Activated CD4-positive, alpha-beta T cell treated with anti-CD3 and anti-CD28 coated beads, Interleukin-2, amount 10 ng/mL, durations not matched to agents 24 days and 14 days (primary cell): Measurements from ENCODE around the gene CELSR1. TPM values are rescaled to one million over a fixed set of nuclear protein-coding genes. Genes with fewer than 3 reads are reported as not detected.

ENCODE experiments used
- DNase-seq: peaks from one replicate; pipeline ENCODE4 v3.0.0; 2022
- H3K27ac Mint-ChIP-seq: one replicate; pipeline ENCODE4 v1.8.0; 2022; ENCODE audit warnings: mild to moderate bottlenecking, mixed read lengths
- H3K27me3 Mint-ChIP-seq: one replicate; pipeline ENCODE4 v1.8.0; 2022; ENCODE audit warnings: mixed read lengths
- H3K36me3 Mint-ChIP-seq: one replicate; pipeline ENCODE4 v1.8.0; 2022; ENCODE audit warnings: low read depth, mild to moderate bottlenecking, mixed read lengths
- H3K4me1 Mint-ChIP-seq: one replicate; pipeline ENCODE4 v1.8.0; 2021; ENCODE audit warnings: mixed read lengths
- H3K4me3 Mint-ChIP-seq: one replicate; pipeline ENCODE4 v1.8.0; 2022; ENCODE audit warnings: mild to moderate bottlenecking, moderate library complexity, mixed read lengths
- H3K9me3 Mint-ChIP-seq: one replicate; pipeline ENCODE4 v1.8.0; 2021; ENCODE audit warnings: mixed read lengths
- intact Hi-C: fragments of 100-400 bp; cut with micrococcal nuclease; formaldehyde crosslinking; loops from one replicate; pipeline ENCODE4 v1.15.1; 2023
- total RNA-seq: library from RNA; stranded (reverse); gene quantifications from 2 replicates; pipeline ENCODE4 v1.2.3, GENCODE V29; 2022

The CELSR1 gene
- total RNA-seq, 1 donor from 2014 or later: 0.37 TPM

GRCh38 chr22:46392137-46392844 lies 145.1 kb downstream of the CELSR1 start:
- Mint-ChIP-seq H3K9me3 (no peaks in the 10 kb centered on the region), H3K27ac (no peak overlapping the region), H3K27me3 (no peaks in the 10 kb centered on the region), H3K36me3 (no peaks in the 10 kb centered on the region), H3K4me1 (peaks cover 2% of the 10 kb centered on the region), H3K4me3 (no peak overlapping the region)
- no peak for DNase-seq
- intact Hi-C loops: no loop called here

DNA sequence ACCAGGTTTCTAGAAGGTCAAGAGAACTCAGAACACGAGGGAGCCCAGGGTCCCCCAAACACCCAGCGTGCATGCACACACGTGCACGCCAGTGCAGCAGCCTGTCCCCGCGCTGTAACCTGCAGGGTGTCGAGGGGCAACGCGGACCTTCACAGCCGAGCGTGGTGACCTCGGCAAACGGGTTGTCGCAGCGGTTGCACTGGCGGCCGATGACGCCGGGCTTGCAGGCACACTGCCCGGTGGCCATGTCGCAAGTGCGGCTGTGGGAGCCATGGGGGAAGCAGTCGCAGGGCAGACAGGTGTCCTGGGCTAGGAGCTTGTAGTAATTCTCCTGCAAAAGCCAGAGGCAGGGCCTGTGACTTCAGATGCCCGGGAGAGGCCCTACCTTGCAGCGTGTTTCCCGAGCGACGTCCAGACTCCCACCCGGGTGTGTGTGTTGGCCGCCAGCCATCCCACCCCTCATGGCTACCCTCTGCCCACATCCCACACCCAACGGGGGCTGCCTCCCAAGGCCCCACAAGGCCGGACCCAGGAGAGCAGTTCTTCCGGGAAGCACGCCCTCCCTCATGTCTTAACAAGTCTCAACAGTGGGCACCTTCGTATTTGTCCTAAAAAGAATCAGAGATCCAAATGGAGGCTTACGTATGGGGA lies 145.8 kb downstream of the CELSR1 start:
- Mint-ChIP-seq H3K4me1 (peaks cover 2% of the 10 kb centered on the region), H3K36me3 (no peaks in the 10 kb centered on the region), H3K27me3 (no peaks in the 10 kb centered on the region), H3K4me3 (no peak overlapping the region), H3K27ac (no peak overlapping the region), H3K9me3 (no peaks in the 10 kb centered on the region)
- intact Hi-C loops: no loop called here
- DNase-seq: no peak

DNA sequence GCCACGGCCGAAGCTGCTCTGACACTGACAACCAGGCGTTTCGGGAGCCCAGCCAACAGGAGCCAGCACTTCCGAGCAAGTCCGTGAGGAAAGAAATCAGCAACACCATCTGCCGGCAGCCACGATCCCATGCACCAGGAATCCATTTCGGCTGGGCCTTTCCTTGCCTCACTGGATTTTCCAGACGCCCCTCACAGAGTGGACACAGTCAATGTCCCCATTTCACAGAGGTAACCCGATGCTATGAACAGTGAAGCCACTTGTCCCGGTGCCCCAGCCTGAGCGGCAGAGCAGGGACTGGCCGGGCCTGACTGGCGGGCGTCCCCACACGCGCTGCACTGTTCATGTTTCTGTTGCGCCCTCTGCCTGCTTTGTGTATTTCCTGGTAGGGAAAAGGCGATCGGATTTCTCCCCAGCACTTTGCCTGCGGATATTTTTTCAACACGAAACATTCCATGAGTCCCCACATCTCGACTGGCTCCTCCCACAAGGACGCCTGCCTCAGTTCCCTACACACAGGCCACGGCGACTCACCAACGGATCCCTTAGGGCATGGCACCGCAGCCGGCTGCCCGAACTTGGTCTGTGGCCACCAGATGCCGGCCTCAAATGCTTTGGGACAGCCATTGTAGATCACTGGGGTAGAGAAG lies 146.6 kb downstream of the CELSR1 start:
- H3K4me1 Mint-ChIP-seq: peaks cover 2% of the 10 kb centered on the region
- intact Hi-C loops: no loop called here
- DNase-seq: no peak
- H3K27me3 Mint-ChIP-seq: no peaks in the 10 kb centered on the region
- H3K4me3 Mint-ChIP-seq: no peak overlapping the region
- no peaks in the 10 kb centered on the region for H3K36me3 Mint-ChIP-seq
- H3K9me3 Mint-ChIP-seq: no peaks in the 10 kb centered on the region
- no peak overlapping the region for H3K27ac Mint-ChIP-seq

DNA sequence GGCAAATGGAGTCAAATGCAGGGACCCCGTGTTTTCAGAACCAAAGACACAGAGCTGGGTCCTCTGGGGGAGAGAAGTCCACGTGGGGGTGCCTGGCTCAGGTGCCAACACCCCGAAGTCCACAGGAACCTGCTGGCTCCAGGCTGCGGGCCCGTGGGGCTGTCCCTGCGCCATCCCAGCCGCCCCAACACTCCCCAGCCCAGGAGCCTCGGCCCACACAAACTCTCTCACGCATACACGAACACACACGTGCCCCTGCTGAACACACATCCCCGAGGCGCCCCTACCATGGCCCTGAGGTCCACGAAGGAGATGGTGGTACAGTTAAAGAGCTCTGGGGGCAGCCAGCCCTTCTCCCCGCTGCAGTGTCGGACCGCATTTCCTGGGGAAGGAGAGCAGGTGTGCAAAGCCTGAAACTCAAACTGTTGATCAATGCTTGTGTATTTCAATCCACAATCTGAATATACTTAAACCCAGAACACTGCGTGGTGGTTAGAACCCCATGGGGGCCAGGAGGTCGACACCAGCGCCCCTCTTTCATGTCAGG lies 147.2 kb downstream of the CELSR1 start:
- Mint-ChIP-seq H3K4me3 (no peak overlapping the region), H3K27me3 (no peaks in the 10 kb centered on the region), H3K9me3 (no peaks in the 10 kb centered on the region), H3K36me3 (no peaks in the 10 kb centered on the region), H3K27ac (no peak overlapping the region), H3K4me1 (peaks cover 2% of the 10 kb centered on the region)
- DNase-seq: no peak
- intact Hi-C loops: no loop called here

DNA sequence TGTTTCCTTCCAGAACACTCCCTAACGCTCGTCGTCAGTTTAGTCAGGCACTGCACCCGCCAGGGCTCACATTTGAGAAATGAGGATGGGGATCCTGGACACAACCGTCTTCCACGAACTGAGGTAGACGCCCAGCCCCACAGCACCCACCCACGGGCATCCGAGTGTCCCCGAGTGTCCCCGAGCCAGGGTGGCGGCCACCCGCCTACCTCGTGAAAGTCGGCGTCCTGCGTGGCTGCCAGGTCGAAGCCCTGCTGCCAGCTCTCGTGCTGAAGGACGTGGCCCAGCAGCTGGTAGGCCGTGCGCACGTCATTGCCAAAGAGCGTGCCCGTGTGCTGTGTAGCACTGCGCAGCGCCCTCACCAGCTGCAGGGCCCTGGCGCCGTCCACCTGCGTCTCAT lies 148.3 kb downstream of the CELSR1 start:
- peaks cover 2% of the 10 kb centered on the region for H3K4me1 Mint-ChIP-seq
- H3K4me3 Mint-ChIP-seq: no peak overlapping the region
- no peaks in the 10 kb centered on the region for H3K9me3 Mint-ChIP-seq
- no peaks in the 10 kb centered on the region for H3K36me3 Mint-ChIP-seq
- no peak for DNase-seq
- no peak overlapping the region for H3K27ac Mint-ChIP-seq
- intact Hi-C loops: no loop called here
- H3K27me3 Mint-ChIP-seq: no peaks in the 10 kb centered on the region

- no peaks in the 10 kb centered on the region for H3K4me1 Mint-ChIP-seq
- DNase-seq: no peak
- intact Hi-C loops: no loop called here
- no peaks in the 10 kb centered on the region for H3K27me3 Mint-ChIP-seq
- no peak overlapping the region for H3K27ac Mint-ChIP-seq
- no peaks in the 10 kb centered on the region for H3K9me3 Mint-ChIP-seq
- no peaks in the 10 kb centered on the region for H3K36me3 Mint-ChIP-seq
- H3K4me3 Mint-ChIP-seq: no peak overlapping the region
Measured at GRCh38 chr22:46388647-46389046, 148.8 kb downstream of the CELSR1 start.

GRCh38 chr22:46387748-46388147 lies 149.7 kb downstream of the CELSR1 start:
- Mint-ChIP-seq H3K4me1 (no peaks in the 10 kb centered on the region), H3K4me3 (no peak overlapping the region), H3K27ac (no peak overlapping the region), H3K36me3 (no peaks in the 10 kb centered on the region), H3K27me3 (no peaks in the 10 kb centered on the region), H3K9me3 (no peaks in the 10 kb centered on the region)
- intact Hi-C loops: no loop called here
- DNase-seq: no peak

DNA sequence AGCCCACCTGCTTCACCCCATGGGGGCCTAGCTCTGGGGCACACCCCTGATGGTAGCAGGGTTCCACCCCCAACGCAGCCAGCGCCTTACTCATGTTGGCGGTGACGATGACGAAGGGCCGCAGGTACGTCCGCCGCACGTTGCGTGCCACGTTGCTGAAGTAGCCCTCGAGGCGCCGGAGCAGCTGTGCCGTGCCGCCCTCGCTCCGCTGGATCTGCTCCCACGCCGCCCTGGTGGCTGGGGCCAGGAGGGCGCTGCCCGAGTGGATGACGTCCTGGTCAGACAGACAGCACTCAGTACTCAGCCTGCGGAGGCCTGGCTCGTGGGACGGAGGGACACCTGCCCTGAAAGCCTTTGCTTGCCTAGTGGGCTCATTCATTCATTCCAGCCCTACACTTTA lies 151.1 kb downstream of the CELSR1 start:
- Mint-ChIP-seq H3K9me3 (no peaks in the 10 kb centered on the region), H3K27ac (no peak overlapping the region), H3K4me1 (no peaks in the 10 kb centered on the region)

DNA sequence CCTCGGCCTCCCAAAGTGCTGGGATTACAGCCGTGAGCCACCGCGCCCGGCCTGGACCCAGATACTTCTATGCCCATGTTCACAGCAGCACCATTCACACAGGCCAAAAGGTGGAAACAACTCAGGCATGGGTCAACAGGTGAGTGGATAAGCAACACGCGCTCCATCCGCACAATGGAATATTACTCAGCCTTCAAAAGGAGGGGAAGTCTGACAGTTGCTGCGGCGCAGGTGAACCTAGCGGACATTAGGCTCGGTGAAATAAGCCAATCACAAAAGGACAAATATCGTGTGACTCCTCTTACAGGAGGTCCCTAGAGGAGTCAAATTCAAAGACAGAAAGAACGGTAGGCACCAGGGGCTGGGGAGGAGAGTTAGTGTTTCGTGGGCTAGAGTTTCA lies 154.9 kb downstream of the CELSR1 start:
- Mint-ChIP-seq H3K27me3 (no peaks in the 10 kb centered on the region), H3K36me3 (no peaks in the 10 kb centered on the region), H3K9me3 (no peaks in the 10 kb centered on the region), H3K4me3 (no peak overlapping the region), H3K4me1 (no peaks in the 10 kb centered on the region), H3K27ac (no peak overlapping the region)
- intact Hi-C loops: no loop called here
- DNase-seq: no peak

More for the DNA sequence above, 151.1 kb downstream of the CELSR1 start:
- DNase-seq: no peak
- H3K4me3 Mint-ChIP-seq: no peak overlapping the region
- H3K36me3 Mint-ChIP-seq: no peaks in the 10 kb centered on the region
- intact Hi-C loops: no loop called here
- H3K27me3 Mint-ChIP-seq: no peaks in the 10 kb centered on the region

- DNase-seq: no peak
- H3K27me3 Mint-ChIP-seq: no peaks in the 10 kb centered on the region
- H3K4me3 Mint-ChIP-seq: no peak overlapping the region
- no peaks in the 10 kb centered on the region for H3K36me3 Mint-ChIP-seq
- no peaks in the 10 kb centered on the region for H3K9me3 Mint-ChIP-seq
- H3K27ac Mint-ChIP-seq: no peak overlapping the region
- intact Hi-C loops: no loop called here
- H3K4me1 Mint-ChIP-seq: no peaks in the 10 kb centered on the region
Measured at GRCh38 chr22:46381731-46382130, 155.7 kb downstream of the CELSR1 start.

- Mint-ChIP-seq H3K27ac (no peak overlapping the region), H3K4me1 (no peaks in the 10 kb centered on the region), H3K36me3 (no peaks in the 10 kb centered on the region), H3K9me3 (no peaks in the 10 kb centered on the region), H3K27me3 (no peaks in the 10 kb centered on the region), H3K4me3 (no peak overlapping the region)
- intact Hi-C loops: no loop called here
- DNase-seq: no peak
Measured at GRCh38 chr22:46381142-46381541, 156.3 kb downstream of the CELSR1 start.

DNA sequence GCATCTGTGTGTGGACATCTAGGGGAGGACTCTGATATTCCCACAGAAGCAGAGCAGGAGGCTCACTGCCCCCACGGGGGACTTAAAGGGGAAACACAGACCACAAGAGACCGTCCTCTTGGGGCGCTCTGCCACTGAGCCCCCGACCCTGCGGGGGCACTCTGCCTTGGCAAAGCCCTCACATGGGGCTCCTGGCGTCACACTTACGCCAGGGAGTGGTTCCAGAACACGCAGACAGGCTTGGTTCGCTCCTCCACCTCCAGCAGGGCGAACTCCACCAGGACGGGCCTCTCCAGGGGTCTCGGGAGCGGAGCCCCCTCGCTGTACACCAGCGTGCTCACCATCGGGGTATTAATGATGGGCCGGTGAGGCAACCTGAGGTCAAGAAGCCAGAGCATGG lies 156.8 kb downstream of the CELSR1 start:
- H3K4me1 Mint-ChIP-seq: no peaks in the 10 kb centered on the region
- H3K9me3 Mint-ChIP-seq: peaks cover 4% of the 10 kb centered on the region
- no peak overlapping the region for H3K27ac Mint-ChIP-seq
- intact Hi-C loops: no loop called here
- peaks cover 3% of the 10 kb centered on the region for H3K27me3 Mint-ChIP-seq
- DNase-seq: no peak
- H3K4me3 Mint-ChIP-seq: no peak overlapping the region
- no peaks in the 10 kb centered on the region for H3K36me3 Mint-ChIP-seq

GRCh38 chr22:46380069-46380468 lies 157.4 kb downstream of the CELSR1 start:
- H3K27ac Mint-ChIP-seq: no peak overlapping the region
- intact Hi-C loops: no loop called here

More at GRCh38 chr22:46380069-46380468, 157.4 kb downstream of the CELSR1 start:
- Mint-ChIP-seq H3K36me3 (no peaks in the 10 kb centered on the region), H3K4me1 (no peaks in the 10 kb centered on the region), H3K27me3 (peaks cover 6% of the 10 kb centered on the region), H3K9me3 (peaks cover 4% of the 10 kb centered on the region), H3K4me3 (no peak overlapping the region)
- no peak for DNase-seq
